Bronchial smooth muscle cell (primary cell): ENCODE measurements around the gene OLFML1. TPM values are rescaled to one million over a fixed set of nuclear protein-coding genes. Genes with fewer than 3 reads are reported as not detected.

ENCODE experiments used
- total RNA-seq: library from RNA; depleted of rRNA; stranded (reverse); fragments of >200 nt; gene quantifications from 2 replicates; pipeline ENCODE4 v1.2.1, GENCODE V29; 2014

The OLFML1 gene
- total RNA-seq = 7.1 and 16.4 TPM in 2 replicates

GRCh38 chr11:7485186-7486097 lies at the start of gene OLFML1:
TSS of gene OLFML1 (plus strand) at chr11:7485506. CDS start at chr11:7485876, 370 bp downstream.

GRCh38 chr11:7513234-7514098 lies 28.2 kb downstream of the OLFML1 start, which contains the start of gene PPFIBP2:
TSS of gene PPFIBP2 (plus strand) at chr11:7513999. CDS start at chr11:7549476, 35,477 bp downstream.

Other genes starting within 250 kb of the OLFML1 start
- gene SYT9, start 233.6 kb upstream of the OLFML1 start, total RNA-seq = not detected in 2 replicates
- 7.6 and 14.8 TPM in 2 replicates for gene PPFIBP2, start 28.5 kb downstream of the OLFML1 start, total RNA-seq
- 4.4 and 5.5 TPM in 2 replicates for gene CYB5R2, start 188.0 kb downstream of the OLFML1 start, total RNA-seq
- gene OVCH2, start 221.0 kb downstream of the OLFML1 start, total RNA-seq = not detected in 2 replicates